ENCODE data around the gene GAREM2.

DNA sequence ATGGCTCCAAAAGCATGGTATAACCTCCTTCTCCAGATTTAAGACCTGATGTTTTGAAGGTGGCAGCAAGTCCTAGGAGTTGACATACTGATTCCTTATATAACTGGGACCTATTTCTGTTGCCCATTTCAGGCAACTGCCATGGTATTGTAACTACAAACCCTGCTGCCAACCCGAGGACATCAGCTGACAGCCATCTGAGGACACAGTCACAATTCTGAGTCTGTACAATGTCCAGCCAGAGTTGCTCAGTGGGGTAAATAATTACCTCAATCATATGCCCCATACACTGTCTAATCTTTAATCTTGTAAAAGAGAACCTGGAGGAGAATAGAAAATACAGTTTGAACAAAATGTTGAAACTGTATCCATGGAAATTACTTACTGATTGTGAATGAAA lies 8.7 kb upstream of the GAREM2 start:
- TF ChIP-seq POLR2A (IDR thresholded peaks at IDR 0.05; ENCODE audit: low read length) (no peak), GATA1 (IDR thresholded peaks at IDR 0.05; ENCODE audit: low read depth, low read length) (no peak)
